DLD1 (cell line): ENCODE measurements around the gene CDH4.

Experiments used
- in situ Hi-C: cut with HindIII; loops from 2 replicates; pipeline ENCODE4 v1.10.0; 2017; ENCODE audit warnings: low sequenced_read_pairs

Gene CDH4

GRCh38 chr20:61819921-61820825 is 568.1 kb downstream of the CDH4 start:
- in situ Hi-C loops: no loop called here

- in situ Hi-C loops: no loop called here
Observed at GRCh38 chr20:61821735-61822134, 569.7 kb downstream of the CDH4 start.

- in situ Hi-C loops: no loop called here
Observed at GRCh38 chr20:61822396-61822795, 570.3 kb downstream of the CDH4 start.

GRCh38 chr20:61823242-61823641 is 571.2 kb downstream of the CDH4 start:
- in situ Hi-C loops: no loop called here

- in situ Hi-C loops: no loop called here
Observed at GRCh38 chr20:61828891-61829290, 576.8 kb downstream of the CDH4 start.

GRCh38 chr20:61829526-61829925 is 577.5 kb downstream of the CDH4 start:
- in situ Hi-C loops: no loop called here

- in situ Hi-C loops: no loop called here
Observed at GRCh38 chr20:61830241-61830930, 578.3 kb downstream of the CDH4 start.

- in situ Hi-C loops: no loop called here
Observed at GRCh38 chr20:61830991-61831390, 578.9 kb downstream of the CDH4 start.

GRCh38 chr20:61832181-61832580 is 580.1 kb downstream of the CDH4 start:
- in situ Hi-C loops: no loop called here

- in situ Hi-C loops: no loop called here
Observed at GRCh38 chr20:61833807-61834610, 581.9 kb downstream of the CDH4 start.

- in situ Hi-C loops: no loop called here
Observed at GRCh38 chr20:61835301-61835700, 583.2 kb downstream of the CDH4 start.

- in situ Hi-C loops: no loop called here
Observed at GRCh38 chr20:61835791-61836350, 583.8 kb downstream of the CDH4 start.

GRCh38 chr20:61837200-61837599 is 585.1 kb downstream of the CDH4 start:
- in situ Hi-C loops: no loop called here

- in situ Hi-C loops: no loop called here
Observed at GRCh38 chr20:61839223-61839911, 587.3 kb downstream of the CDH4 start.

GRCh38 chr20:61839912-61840778 is 588.1 kb downstream of the CDH4 start:
- in situ Hi-C loops: no loop called here

GRCh38 chr20:61840779-61841455 is 588.9 kb downstream of the CDH4 start:
- in situ Hi-C loops: no loop called here

GRCh38 chr20:61841551-61841950 is 589.5 kb downstream of the CDH4 start:
- in situ Hi-C loops: no loop called here

- in situ Hi-C loops: no loop called here
Observed at GRCh38 chr20:61841966-61842365, 589.9 kb downstream of the CDH4 start.

GRCh38 chr20:61844621-61845020 is 592.6 kb downstream of the CDH4 start:
- in situ Hi-C loops: no loop called here
